SK-N-SH (cell line): ENCODE results near the gene EN2. TPM values are rescaled to one million over a fixed set of nuclear protein-coding genes. Genes with fewer than 3 reads are reported as not detected.
A peak's percentile ranks its signal among the peaks of the same experiment; 100 is the strongest.

Experiments used
- CTCF ChIA-PET: fragments of 300-600, 350-600 bp; formaldehyde crosslinking; extraction: SDS; loops from one replicate; lab custom pipeline; 2021; lab: Yijun Ruan, JAX
- POLR2A ChIA-PET: fragments of 350-600 bp; sonication (Branson Sonifier 250); formaldehyde crosslinking; extraction: SDS; loops from one replicate; lab custom pipeline; 2020; ENCODE audit warnings: antibody characterized with exemption, inconsistent platforms; lab: Yijun Ruan, JAX
- DNase-seq: peaks from one replicate; pipeline ENCODE4 v3.0.0; 2012
- H2AFZ ChIP-seq: fragments of 200-600 bp; sonication (generic); 2 replicates; pipeline ENCODE4 v1.8.1; 2016; ENCODE audit warnings: antibody characterized with exemption, mild to moderate bottlenecking, low read depth
- H3F3A ChIP-seq: fragments of 200-600 bp; sonication (generic); replicated peaks from 2 replicates; pipeline ENCODE3; 2016; ENCODE audit warnings: antibody characterized with exemption, mild to moderate bottlenecking; ENCODE audit not compliant: insufficient read depth
- H3K27ac ChIP-seq, 2 experiments: fragments of 200-500 bp in 1 of 2; fragments of 200-600 bp in 1 of 2; sonication (Bioruptor generic) in 1 of 2; sonication (generic), shearing (Covaris generic) in 1 of 2; 2 replicates each; pipeline versions ENCODE4 v1.5.1 to v1.6.1; 2014 to 2016; ENCODE audit warnings: low read depth in 2 of 2, inconsistent platforms in 1 of 2, low read length in 1 of 2, mild to moderate bottlenecking in 1 of 2, mixed read lengths in 1 of 2
- H3K27me3 ChIP-seq: fragments of 200-600 bp; sonication (generic), shearing (Covaris generic); 2 replicates; pipeline ENCODE4 v1.6.1; 2016; ENCODE audit warnings: mixed run types; ENCODE audit not compliant: insufficient read depth
- H3K36me3 ChIP-seq, 2 experiments: fragments of 200-500 bp in 1 of 2; fragments of 200-600 bp in 1 of 2; sonication (Bioruptor generic) in 1 of 2; sonication (generic) in 1 of 2; replicated peaks in 1 of 2; 2 replicates each; pipeline versions ENCODE3 to v1.5.1; 2014 to 2016; ENCODE audit warnings: low read length in 1 of 2, mild to moderate bottlenecking in 1 of 2; ENCODE audit not compliant: insufficient read depth in 2 of 2, control insufficient read depth in 1 of 2
- H3K4me1 ChIP-seq, 2 experiments: fragments of 200-500 bp in 1 of 2; fragments of 200-600 bp in 1 of 2; sonication (Bioruptor generic) in 1 of 2; sonication (generic), shearing (Covaris generic) in 1 of 2; 2 replicates each; pipeline versions ENCODE4 v1.5.1 to v1.6.1; 2014 to 2016; ENCODE audit warnings: low read depth in 1 of 2, low read length in 1 of 2, mixed run types in 1 of 2; ENCODE audit not compliant: insufficient read depth in 2 of 2, control insufficient read depth in 1 of 2
- H3K4me2 ChIP-seq: fragments of 200-600 bp; sonication (generic), shearing (Covaris generic); 2 replicates; pipeline ENCODE4 v1.6.1; 2017; ENCODE audit warnings: mixed run types
- H3K4me3 ChIP-seq, 2 experiments: fragments of 200-500 bp in 1 of 2; fragments of 200-600 bp in 1 of 2; sonication (Bioruptor generic) in 1 of 2; sonication (generic), shearing (Covaris generic) in 1 of 2; 2 replicates each; pipeline versions ENCODE4 v1.5.1 to v1.8.1; 2014 to 2016; ENCODE audit warnings: low read depth in 2 of 2, inconsistent platforms in 1 of 2, low read length in 1 of 2, mild to moderate bottlenecking in 1 of 2, mixed read lengths in 1 of 2, moderate library complexity in 1 of 2
- H3K79me2 ChIP-seq: fragments of 200-600 bp; sonication (generic); 2 replicates; pipeline ENCODE4 v1.8.1; 2017; ENCODE audit warnings: mild to moderate bottlenecking; ENCODE audit not compliant: insufficient read depth
- H3K9ac ChIP-seq: fragments of 200-600 bp; sonication (generic); 2 replicates; pipeline ENCODE4 v1.6.1; 2017; ENCODE audit warnings: mixed run types
- H3K9me2 ChIP-seq: fragments of 200-600 bp; sonication (generic); 2 replicates; pipeline ENCODE4 v1.6.1; 2017; ENCODE audit warnings: mixed run types
- H3K9me3 ChIP-seq: fragments of 200-600 bp; sonication (generic); 2 replicates; pipeline ENCODE4 v1.6.1; 2017; ENCODE audit warnings: mixed run types, mild to moderate bottlenecking, moderate library complexity
- H4K20me1 ChIP-seq: fragments of 200-600 bp; sonication (generic); 2 replicates; pipeline ENCODE4 v1.6.1; 2017; ENCODE audit warnings: mild to moderate bottlenecking, mixed run types; ENCODE audit not compliant: insufficient read depth
- ELF1 ChIP-seq: IDR thresholded peaks from 2 replicates; pipeline ENCODE4 v1.4.0; 2012
- EP300 ChIP-seq, 2 experiments: IDR thresholded peaks; 2 replicates each; pipeline versions ENCODE4 v1.4.0 to v1.6.1; 2012; ENCODE audit warnings: borderline replicate concordance in 1 of 2, low read depth in 1 of 2, low read length in 1 of 2
- GABPA ChIP-seq: IDR thresholded peaks from 2 replicates; pipeline ENCODE4 v1.4.0; 2012; ENCODE audit warnings: low read depth, mild to moderate bottlenecking
- GATA2 ChIP-seq: sonication (generic); formaldehyde crosslinking; IDR thresholded peaks from 2 replicates; pipeline ENCODE4 v1.5.0; 2020; ENCODE audit warnings: mild to moderate bottlenecking, missing genetic modification reagents
- JUND ChIP-seq: IDR thresholded peaks from 2 replicates; pipeline ENCODE4 v1.4.0; 2012
- MEF2A ChIP-seq: IDR thresholded peaks from 2 replicates; pipeline ENCODE4 v1.4.0; 2012; ENCODE audit warnings: low read depth, borderline replicate concordance
- MXI1 ChIP-seq: IDR thresholded peaks from 2 replicates; pipeline ENCODE4 v1.6.1; 2012; ENCODE audit warnings: mild to moderate bottlenecking, low read depth, low read length, improper control_type of control experiment
- RAD21 ChIP-seq: IDR thresholded peaks from 2 replicates; pipeline ENCODE4 v1.6.1; 2012; ENCODE audit warnings: mild to moderate bottlenecking, low read length
- RCOR1 ChIP-seq: fragments of 150-350 bp; IDR thresholded peaks from 2 replicates; pipeline ENCODE4 v1.6.1; 2017; ENCODE audit warnings: antibody characterized with exemption, low read length
- RXRA ChIP-seq: IDR thresholded peaks from 2 replicates; pipeline ENCODE4 v1.4.0; 2012; ENCODE audit warnings: low read depth, mild to moderate bottlenecking, borderline replicate concordance
- SIN3A ChIP-seq: IDR thresholded peaks from 2 replicates; pipeline ENCODE4 v1.6.1; 2012; ENCODE audit warnings: low read depth, mild to moderate bottlenecking, low read length, moderate library complexity, borderline replicate concordance
- SMC3 ChIP-seq: IDR thresholded peaks from 2 replicates; pipeline ENCODE4 v1.6.1; 2012; ENCODE audit warnings: low read depth, low read length, improper control_type of control experiment
- TCF12 ChIP-seq: IDR thresholded peaks from 2 replicates; pipeline ENCODE4 v1.4.0; 2012
- YY1 ChIP-seq: IDR thresholded peaks from 2 replicates; pipeline ENCODE4 v1.4.0; 2012; ENCODE audit warnings: low read depth, mild to moderate bottlenecking
- WGBS: methylation state at CpG from one replicate; pipeline ENCODE4 v1.1.6; 2017; ENCODE audit warnings: low lambda C conversion rate; 5-methylcytosine and 5-hydroxymethylcytosine counted together
- polyA plus RNA-seq, 3 experiments: library from polyadenylated mRNA; depleted of rRNA; stranded (reverse); fragments of >200 nt; gene quantifications; 2 replicates each; pipeline ENCODE4 v1.2.3, GENCODE V29; 2012
- TF ChIP-seq, protein P1 (sequence below): IDR thresholded peaks from 2 replicates; pipeline ENCODE4 v1.4.0; 2012; ENCODE audit warnings: low read depth
- TF ChIP-seq, protein P2 (sequence below): IDR thresholded peaks from 2 replicates; pipeline ENCODE4 v1.4.0; 2012; ENCODE audit warnings: low read depth, borderline replicate concordance
- TF ChIP-seq, protein P3 (sequence below): fragments of 200-600 bp; sonication (generic); IDR thresholded peaks from 2 replicates; pipeline ENCODE4 v1.6.1; 2017; ENCODE audit warnings: antibody characterized with exemption, mild to moderate bottlenecking, moderate library complexity
- TF ChIP-seq, protein P4 (sequence below): fragments of 150-350 bp; IDR thresholded peaks from 2 replicates; pipeline ENCODE4 v1.6.1; 2017; ENCODE audit warnings: antibody characterized with exemption, low read length, low read depth, borderline replicate concordance

Gene EN2
- polyA plus RNA-seq, 1 of the 3 experiments (the other 2 are of a cell fraction): 0.02 TPM

DNA sequence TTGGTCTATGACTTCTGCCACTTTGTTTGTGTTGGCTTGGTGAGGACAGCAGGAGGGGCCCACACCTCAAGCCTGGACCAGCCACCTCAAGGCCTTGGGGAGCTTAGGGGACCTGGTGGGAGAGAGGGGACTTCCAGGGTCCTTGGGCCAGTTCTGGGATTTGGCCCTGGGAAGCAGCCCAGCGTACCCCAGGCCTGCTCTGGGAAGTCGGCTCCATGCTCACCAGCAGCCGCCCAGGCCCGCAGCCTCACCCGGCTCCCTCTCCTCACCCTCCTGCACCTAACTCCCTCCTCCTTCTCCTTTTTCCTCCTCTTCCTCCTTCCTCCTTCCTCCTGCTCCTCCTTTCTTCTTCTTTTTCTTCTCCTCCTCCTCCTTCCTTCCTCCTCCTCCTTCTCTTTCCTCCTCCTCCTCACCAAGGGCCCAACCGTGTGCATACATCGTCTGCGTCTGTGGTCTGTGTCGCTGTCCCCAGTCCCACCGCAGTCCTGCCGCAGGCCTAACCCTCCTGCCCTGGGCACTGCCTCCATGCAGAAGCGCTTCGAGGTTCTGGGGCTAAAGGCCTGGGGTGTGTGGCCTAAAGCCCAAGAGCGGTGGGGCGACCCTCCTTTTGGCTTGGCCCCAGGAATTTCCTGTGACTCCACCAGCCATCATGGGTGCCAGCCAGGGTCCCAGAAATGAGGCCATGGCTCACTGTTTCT, 5.3 kb downstream of the EN2 start:
- CTCF ChIA-PET: interaction anchor here (0.8 to 1.1 kb wide), 3 partner anchors 8 to 118 kb away, joined by 3 to 4 read pairs (median 3); no protein-coding TSS in a partner anchor
- H3K9ac ChIP-seq: no peak overlapping the region
- no peaks in the 10 kb centered on the region for H3K36me3 ChIP-seq

DNA sequence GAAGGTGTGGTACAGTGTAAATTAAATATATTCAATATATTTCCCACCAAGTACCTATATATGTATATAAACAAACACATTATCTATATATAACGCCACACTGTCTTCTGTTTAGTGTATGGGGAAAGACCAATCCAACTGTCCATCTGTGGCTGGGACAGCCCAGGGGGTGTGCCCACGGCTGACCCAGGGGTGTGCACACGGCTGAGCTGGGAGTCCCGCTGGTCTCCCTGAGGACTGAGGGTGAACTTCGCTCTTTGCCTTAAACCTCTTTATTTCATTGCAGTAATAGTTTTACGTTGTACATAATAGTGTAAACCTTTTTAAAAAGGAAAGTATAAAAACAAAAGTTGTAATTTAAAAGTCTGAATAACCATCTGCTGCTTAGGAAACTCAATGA, 6.3 kb downstream of the EN2 start:
- Histone ChIP-seq H3K27me3 (peaks cover 100% of the 10 kb centered on the region), H3K27ac (no peak overlapping the region), H3K9me3 (no peaks in the 10 kb centered on the region), H3K9ac (no peak overlapping the region), H3K9me2 (no peaks in the 10 kb centered on the region), H3K36me3 (no peaks in the 10 kb centered on the region), H4K20me1 (peaks cover 6% of the 10 kb centered on the region), H2AFZ (no peak overlapping the region), H3K4me3 (no peak overlapping the region), H3K4me1 (no peaks in the 10 kb centered on the region), H3F3A (peaks cover 9% of the 10 kb centered on the region), H3K79me2 (no peaks in the 10 kb centered on the region), H3K4me2 (no peak overlapping the region)
- TF ChIP-seq GABPA: no peak
- no peak for TF ChIP-seq MEF2A
- no peak for TF ChIP-seq JUND
- no peak for TF ChIP-seq TCF12
- TF ChIP-seq, protein P1, sequence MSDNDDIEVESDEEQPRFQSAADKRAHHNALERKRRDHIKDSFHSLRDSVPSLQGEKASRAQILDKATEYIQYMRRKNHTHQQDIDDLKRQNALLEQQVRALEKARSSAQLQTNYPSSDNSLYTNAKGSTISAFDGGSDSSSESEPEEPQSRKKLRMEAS: no peak
- no peak for TF ChIP-seq ELF1
- TF ChIP-seq RAD21: no peak
- no peak for TF ChIP-seq YY1
- no peak for TF ChIP-seq GATA2
- no peak for TF ChIP-seq RXRA
- TF ChIP-seq, protein P2, sequence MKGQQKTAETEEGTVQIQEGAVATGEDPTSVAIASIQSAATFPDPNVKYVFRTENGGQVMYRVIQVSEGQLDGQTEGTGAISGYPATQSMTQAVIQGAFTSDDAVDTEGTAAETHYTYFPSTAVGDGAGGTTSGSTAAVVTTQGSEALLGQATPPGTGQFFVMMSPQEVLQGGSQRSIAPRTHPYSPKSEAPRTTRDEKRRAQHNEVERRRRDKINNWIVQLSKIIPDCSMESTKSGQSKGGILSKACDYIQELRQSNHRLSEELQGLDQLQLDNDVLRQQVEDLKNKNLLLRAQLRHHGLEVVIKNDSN: no peak
- TF ChIP-seq MXI1: no peak
- TF ChIP-seq, protein P3, sequence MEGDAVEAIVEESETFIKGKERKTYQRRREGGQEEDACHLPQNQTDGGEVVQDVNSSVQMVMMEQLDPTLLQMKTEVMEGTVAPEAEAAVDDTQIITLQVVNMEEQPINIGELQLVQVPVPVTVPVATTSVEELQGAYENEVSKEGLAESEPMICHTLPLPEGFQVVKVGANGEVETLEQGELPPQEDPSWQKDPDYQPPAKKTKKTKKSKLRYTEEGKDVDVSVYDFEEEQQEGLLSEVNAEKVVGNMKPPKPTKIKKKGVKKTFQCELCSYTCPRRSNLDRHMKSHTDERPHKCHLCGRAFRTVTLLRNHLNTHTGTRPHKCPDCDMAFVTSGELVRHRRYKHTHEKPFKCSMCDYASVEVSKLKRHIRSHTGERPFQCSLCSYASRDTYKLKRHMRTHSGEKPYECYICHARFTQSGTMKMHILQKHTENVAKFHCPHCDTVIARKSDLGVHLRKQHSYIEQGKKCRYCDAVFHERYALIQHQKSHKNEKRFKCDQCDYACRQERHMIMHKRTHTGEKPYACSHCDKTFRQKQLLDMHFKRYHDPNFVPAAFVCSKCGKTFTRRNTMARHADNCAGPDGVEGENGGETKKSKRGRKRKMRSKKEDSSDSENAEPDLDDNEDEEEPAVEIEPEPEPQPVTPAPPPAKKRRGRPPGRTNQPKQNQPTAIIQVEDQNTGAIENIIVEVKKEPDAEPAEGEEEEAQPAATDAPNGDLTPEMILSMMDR: no peak
- TF ChIP-seq RCOR1: no peak
- no peak for TF ChIP-seq EP300 (IDR thresholded peaks at IDR 0.05; ENCODE audit: borderline replicate concordance in 1 of 2, low read depth in 1 of 2, low read length in 1 of 2)
- no peak for TF ChIP-seq SMC3
- TF ChIP-seq, protein P4, sequence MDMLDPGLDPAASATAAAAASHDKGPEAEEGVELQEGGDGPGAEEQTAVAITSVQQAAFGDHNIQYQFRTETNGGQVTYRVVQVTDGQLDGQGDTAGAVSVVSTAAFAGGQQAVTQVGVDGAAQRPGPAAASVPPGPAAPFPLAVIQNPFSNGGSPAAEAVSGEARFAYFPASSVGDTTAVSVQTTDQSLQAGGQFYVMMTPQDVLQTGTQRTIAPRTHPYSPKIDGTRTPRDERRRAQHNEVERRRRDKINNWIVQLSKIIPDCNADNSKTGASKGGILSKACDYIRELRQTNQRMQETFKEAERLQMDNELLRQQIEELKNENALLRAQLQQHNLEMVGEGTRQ: no peak
- TF ChIP-seq SIN3A: no peak
- 3% methylated on average over 6 of the region's 6 CpGs for WGBS
- POLR2A ChIA-PET: no interaction called here
- CTCF ChIA-PET: interaction anchor here (1.0 kb wide), 1 partner anchor 84 kb away, joined by 3 read pairs; no protein-coding TSS in a partner anchor
- DNase-seq: peak; percentile 48

More for the DNA sequence above, 5.3 kb downstream of the EN2 start:
- TF ChIP-seq YY1 (no peak), RAD21 (no peak)
- H4K20me1 ChIP-seq: peaks cover 6% of the 10 kb centered on the region
- no peak overlapping the region for H3K4me3 ChIP-seq
- 28% methylated on average over 15 of the region's 15 CpGs for WGBS
- DNase-seq: peak; percentile 48
- no peak overlapping the region for H2AFZ ChIP-seq
- H3K4me1 ChIP-seq: no peaks in the 10 kb centered on the region; a peak in 1 of 4 replicates
- H3F3A ChIP-seq: peaks cover 9% of the 10 kb centered on the region
- H3K27me3 ChIP-seq: peaks cover 100% of the 10 kb centered on the region
- H3K9me3 ChIP-seq: no peaks in the 10 kb centered on the region
- H3K27ac ChIP-seq: no peak overlapping the region
- no peak overlapping the region for H3K4me2 ChIP-seq
- POLR2A ChIA-PET: no interaction called here
- H3K9me2 ChIP-seq: no peaks in the 10 kb centered on the region
- H3K79me2 ChIP-seq: no peaks in the 10 kb centered on the region
